Endothelial cell of umbilical vein (primary cell): Measurements from ENCODE around the gene KAT7. TPM values are rescaled to one million over a fixed set of nuclear protein-coding genes. Genes with fewer than 3 reads are reported as not detected.

Experiments
- BruUV-seq: library from RNA; stranded (reverse); fragments of 400-500 nt; replicated peaks from 2 replicates; lab custom pipeline; 2021; lab: Mats Ljungman, UMichigan
- CTCF ChIA-PET: fragments of 300-600, 350-600 bp; sonication (Branson Sonifier 250); formaldehyde crosslinking; loops from one replicate; lab custom pipeline; 2021; ENCODE audit warnings: antibody characterized with exemption, inconsistent platforms; lab: Charles Lee
- POLR2A ChIA-PET: fragments of 300-600, 350-600 bp; sonication (Branson Sonifier 250); formaldehyde crosslinking; loops from one replicate; lab custom pipeline; 2021; ENCODE audit warnings: antibody characterized with exemption, inconsistent platforms; lab: Charles Lee
- DNase-seq: peaks from one replicate; pipeline ENCODE4 v3.0.0-alpha.2; 2011; ENCODE audit warnings: low read depth, low spot score
- FAIRE-seq: peaks from 2 replicates; lab custom pipeline; 2011; peaks lifted over from hg19 to GRCh38; lab: Jason Lieb, UNC
- H2AFZ ChIP-seq: 2 replicates; pipeline ENCODE4 v1.6.0; 2012; ENCODE audit warnings: low read depth, low read length, control low read depth, inconsistent platforms
- H3K27ac ChIP-seq: 2 replicates; pipeline ENCODE4 v1.5.1; 2011; ENCODE audit warnings: low read depth, mild to moderate bottlenecking, control low read depth, low read length, moderate library complexity; ENCODE audit not compliant: insufficient read depth
- H3K27me3 ChIP-seq, 2 experiments: 2 replicates each; pipeline versions ENCODE4 v1.6.0 to v1.6.1; 2011; ENCODE audit warnings: low read length in 2 of 2, mixed read lengths in 1 of 2; ENCODE audit not compliant: control insufficient read depth in 2 of 2, insufficient read depth in 2 of 2
- H3K36me3 ChIP-seq, 2 experiments: 2 replicates in 1 of 2; 3 replicates in 1 of 2; pipeline ENCODE4 v1.5.1; 2011; ENCODE audit warnings: low read length in 2 of 2, mild to moderate bottlenecking in 1 of 2, moderate library complexity in 1 of 2; ENCODE audit not compliant: control insufficient read depth in 2 of 2, insufficient read depth in 2 of 2; ENCODE audit errors: extremely low read depth in 1 of 2
- H3K4me1 ChIP-seq: 3 replicates; pipeline ENCODE4 v1.5.1; 2011; ENCODE audit warnings: mild to moderate bottlenecking, low read length; ENCODE audit not compliant: control insufficient read depth, insufficient read depth; ENCODE audit errors: extremely low read depth
- H3K4me2 ChIP-seq: 2 replicates; pipeline ENCODE4 v1.6.1; 2011; ENCODE audit warnings: low read length, control low read depth, mixed read lengths; ENCODE audit not compliant: insufficient read depth
- H3K4me3 ChIP-seq, 3 experiments: fragments of 200-600 bp in 1 of 3; sonication (generic), shearing (Covaris generic) in 1 of 3; replicated peaks in 1 of 3; 2 replicates each; pipeline ENCODE4 v1.5.1; 2011 to 2016; ENCODE audit warnings: control low read depth in 3 of 3, low read length in 3 of 3, mild to moderate bottlenecking in 2 of 3, inconsistent platforms in 1 of 3, low read depth in 1 of 3, moderate library complexity in 1 of 3; ENCODE audit not compliant: insufficient read depth in 1 of 3
- H3K79me2 ChIP-seq: 2 replicates; pipeline ENCODE4 v1.6.0; 2012; ENCODE audit warnings: low read length, inconsistent platforms; ENCODE audit not compliant: control insufficient read depth, insufficient read depth
- H3K9ac ChIP-seq: replicated peaks from 2 replicates; pipeline ENCODE3; 2011; ENCODE audit warnings: low read length, control low read depth; ENCODE audit not compliant: insufficient read depth; ENCODE audit errors: extremely low read depth
- H3K9me1 ChIP-seq: replicated peaks from 3 replicates; pipeline ENCODE4 v1.6.0; 2011; ENCODE audit warnings: mild to moderate bottlenecking, low read length; ENCODE audit not compliant: control insufficient read depth, insufficient read depth; ENCODE audit errors: extremely low read depth
- H3K9me3 ChIP-seq: replicated peaks from 2 replicates; pipeline ENCODE4 v1.5.1; 2012; ENCODE audit warnings: low read length, inconsistent platforms; ENCODE audit not compliant: control insufficient read depth, insufficient read depth
- H4K20me1 ChIP-seq: replicated peaks from 2 replicates; pipeline ENCODE3; 2011; ENCODE audit warnings: mild to moderate bottlenecking, low read length; ENCODE audit not compliant: control insufficient read depth, insufficient read depth; ENCODE audit errors: extremely low read depth
- CTCF ChIP-seq, 2 donors: IDR thresholded peaks; 1 replicate in 1 of 2; 2 replicates in 1 of 2; pipeline ENCODE4 v1.5.1; 2011; ENCODE audit warnings: low read length in 2 of 2, mild to moderate bottlenecking in 2 of 2, moderate library complexity in 2 of 2, control low read depth in 1 of 2, inconsistent platforms in 1 of 2, low read depth in 1 of 2; ENCODE audit not compliant: insufficient read depth in 1 of 2; ENCODE audit errors: extremely low read depth in 1 of 2
- EZH2 ChIP-seq: IDR thresholded peaks from 2 replicates; pipeline ENCODE4 v1.6.1; 2012; ENCODE audit warnings: borderline replicate concordance, low read depth, mild to moderate bottlenecking, moderate library complexity, low read length, inconsistent platforms; ENCODE audit not compliant: severe bottlenecking
- FOS ChIP-seq: IDR thresholded peaks from 2 replicates; pipeline ENCODE4 v1.6.1; 2011; ENCODE audit warnings: mild to moderate bottlenecking, low read length, moderate library complexity, borderline replicate concordance; ENCODE audit not compliant: insufficient read depth
- GATA2 ChIP-seq: IDR thresholded peaks from 2 replicates; pipeline ENCODE4 v1.7.0; 2011; ENCODE audit warnings: low read depth, mild to moderate bottlenecking, moderate library complexity, mixed read lengths, low read length; ENCODE audit not compliant: insufficient read length, insufficient read depth
- JUN ChIP-seq: IDR thresholded peaks from 2 replicates; pipeline ENCODE4 v1.6.1; 2011; ENCODE audit warnings: borderline replicate concordance, low read depth; ENCODE audit not compliant: insufficient read length, insufficient read depth
- MAX ChIP-seq: IDR thresholded peaks from 2 replicates; pipeline ENCODE4 v1.6.1; 2011; ENCODE audit not compliant: insufficient read depth, insufficient read length
- MYC ChIP-seq: IDR thresholded peaks from one replicate; pipeline ENCODE4 v1.6.1; 2011; ENCODE audit warnings: mild to moderate bottlenecking, low read depth, low read length
- POLR2A ChIP-seq: IDR thresholded peaks from 2 replicates; pipeline ENCODE4 v1.6.1; 2012; ENCODE audit warnings: low read depth, mild to moderate bottlenecking, control low read depth, low read length
- POLR2AphosphoS5 ChIP-seq: IDR thresholded peaks from 2 replicates; pipeline ENCODE4 v1.6.1; 2012; ENCODE audit warnings: low read depth, mild to moderate bottlenecking, control low read depth, low read length, moderate library complexity; ENCODE audit not compliant: insufficient read depth
- dilution Hi-C: fragments of 300-500 bp; cut with MboI; formaldehyde crosslinking; loops from one replicate; pipeline ENCODE4 v1.15.0; 2019; ENCODE audit warnings: low sequenced_read_pairs; ENCODE audit not compliant: extremely low pct_ligation_motif_present
- intact Hi-C: fragments of 100-400 bp; cut with micrococcal nuclease; formaldehyde crosslinking; loops from one replicate; pipeline ENCODE4 v1.10.0; 2022
- polyA plus RNA-seq, 4 experiments: library from polyadenylated mRNA; depleted of rRNA in 3 of 4; stranded (reverse) in 3 of 4; unstranded in 1 of 4; fragments of >200 nt; gene quantifications; 2 replicates each; pipeline versions ENCODE4 v1.2.1 to v1.2.3, GENCODE V29; 2011 to 2012; ENCODE audit warnings: missing spikeins in 1 of 4
- total RNA-seq: library from RNA; stranded (reverse); gene quantifications from 2 replicates; pipeline ENCODE4 v1.2.3, GENCODE V29; 2021

KAT7 gene
- total and polyA plus RNA-seq, 2 donors (not counting 3 experiments of a cell fraction or from before 2014, with no cell fraction given): 44.5 to 66.2 TPM

GRCh38 chr17:49746791-49747490, 41.5 kb upstream of the KAT7 start:
- Histone ChIP-seq H3K9ac (no peak overlapping the region), H3K4me2 (no peak overlapping the region), H3K9me1 (no peaks in the 10 kb centered on the region), H3K27ac (no peak overlapping the region), H3K79me2 (no peaks in the 10 kb centered on the region), H3K36me3 (peaks cover 0 to 6% of the 10 kb centered on the region in 2 experiments), H3K4me1 (no peaks in the 10 kb centered on the region), H3K4me3 (no peak overlapping the region), H3K9me3 (no peaks in the 10 kb centered on the region), H2AFZ (no peak overlapping the region), H3K27me3 (no peaks in the 10 kb centered on the region), H4K20me1 (no peaks in the 10 kb centered on the region)
- BruUV-seq: no TSS peak
- intact Hi-C loops: no loop called here
- DNase-seq (no peak), FAIRE-seq (no peak)
- CTCF ChIA-PET: interaction anchor here (0.9 to 2.3 kb wide), 6 partner anchors 10 to 39 kb away, joined by 3 to 11 read pairs (median 4); partner anchors contain the start of genes FAM117A and SLC35B1
- dilution Hi-C loops: no loop called here
- POLR2A ChIA-PET: interaction anchor here (0.6 to 0.8 kb wide), 2 partner anchors 13 to 17 kb away, joined by 4 to 8 read pairs; partner anchors contain the start of gene FAM117A
- no peak for TF ChIP-seq CTCF (IDR thresholded peaks at IDR 0.05; ENCODE audit: extremely low read depth in 1 of 2, insufficient read depth in 1 of 2, low read depth in 1 of 2, low read length in 2 of 2)
- TF ChIP-seq EZH2: no peak
- no peak for TF ChIP-seq FOS
- TF ChIP-seq POLR2A: no peak
- no peak for TF ChIP-seq JUN
- no peak for TF ChIP-seq POLR2AphosphoS5
- no peak for TF ChIP-seq MAX
- TF ChIP-seq MYC: no peak
- no peak for TF ChIP-seq GATA2
